HepG2 (cell line): ENCODE results near the gene BACH1. TPM values are rescaled to one million over a fixed set of nuclear protein-coding genes. Genes with fewer than 3 reads are reported as not detected.

ENCODE experiments used
- CBX2 ChIP-seq, 2 experiments: fragments of 200-600 bp in 1 of 2; sonication (generic); formaldehyde crosslinking in 1 of 2; IDR thresholded peaks; 2 replicates each; pipeline versions ENCODE4 v1.7.0 to v1.8.1; 2018 to 2022; ENCODE audit warnings: low read depth in 2 of 2, low read length in 1 of 2, mild to moderate bottlenecking in 1 of 2, missing genetic modification reagents in 1 of 2
- CEBPB ChIP-seq: IDR thresholded peaks from 2 replicates; pipeline ENCODE4 v1.6.1; 2011; ENCODE audit warnings: low read depth, low read length, improper control_type of control experiment, borderline replicate concordance
- FOXK1 ChIP-seq: sonication (generic); formaldehyde crosslinking; IDR thresholded peaks from 2 replicates; pipeline ENCODE4 v1.4.0; 2020; ENCODE audit warnings: low read depth, missing genetic modification reagents, borderline replicate concordance
- SNRNP70 ChIP-seq: fragments of 200-400 bp; formaldehyde crosslinking; IDR thresholded peaks from 2 replicates; pipeline ENCODE4 v1.6.1; 2017; ENCODE audit warnings: mild to moderate bottlenecking, low read depth, low read length, moderate library complexity
- ZNF138 ChIP-seq: sonication (generic); formaldehyde crosslinking; IDR thresholded peaks from 2 replicates; pipeline ENCODE4 v1.5.0; 2020; ENCODE audit warnings: mild to moderate bottlenecking, low read depth, missing genetic modification reagents
- ZNF3 ChIP-seq: IDR thresholded peaks from 2 replicates; pipeline ENCODE4 v1.7.0; 2017; ENCODE audit warnings: inconsistent platforms
- ZNF329 ChIP-seq: sonication (generic); formaldehyde crosslinking; IDR thresholded peaks from 2 replicates; pipeline ENCODE4 v1.9.0; 2021; ENCODE audit warnings: low read depth, mild to moderate bottlenecking, missing genetic modification reagents
- ZNF678 ChIP-seq: sonication (generic); formaldehyde crosslinking; IDR thresholded peaks from 2 replicates; pipeline ENCODE4 v1.4.0; 2020; ENCODE audit warnings: mild to moderate bottlenecking, missing genetic modification reagents
- polyA plus RNA-seq, 8 experiments: library from polyadenylated mRNA; depleted of rRNA in 3 of 8; stranded (reverse) in 7 of 8; unstranded in 1 of 8; fragments of >200 nt; fragmentation: Illumina TruSeq in 4 of 8; extraction: Trizol in 4 of 8; gene quantifications; 2 replicates each; pipeline versions ENCODE4 v1.2.1 to v1.2.3, GENCODE V29; 2011 to 2016; ENCODE audit warnings: low read depth in 4 of 8, missing spikeins in 1 of 8, mixed read lengths in 1 of 8; ENCODE audit not compliant: insufficient read depth in 1 of 8
- total RNA-seq, 5 experiments: library from RNA; depleted of rRNA; stranded (reverse); fragments of >200 nt; fragmentation: Illumina TruSeq; extraction: Trizol; gene quantifications; 2 replicates each; pipeline ENCODE4 v1.2.3, GENCODE V29; 2016; ENCODE audit warnings: low read depth in 1 of 5
- TF ChIP-seq, protein P1 (sequence below), 2 experiments: sonication (generic) in 1 of 2; formaldehyde crosslinking in 1 of 2; IDR thresholded peaks; 2 replicates each; pipeline versions ENCODE4 v1.4.0 to v1.6.1; 2016 to 2020; ENCODE audit warnings: borderline replicate concordance in 1 of 2, low read depth in 1 of 2, mild to moderate bottlenecking in 1 of 2, missing genetic modification reagents in 1 of 2
- TF ChIP-seq, protein P2 (sequence below): sonication (generic); formaldehyde crosslinking; IDR thresholded peaks from 2 replicates; pipeline ENCODE4 v1.4.0; 2020; ENCODE audit warnings: mild to moderate bottlenecking, missing genetic modification reagents
- TF ChIP-seq, protein P3 (sequence below), 2 experiments: sonication (generic) in 1 of 2; formaldehyde crosslinking in 1 of 2; IDR thresholded peaks; 2 replicates each; pipeline versions ENCODE4 v1.4.0 to v1.6.1; 2018 to 2020; ENCODE audit warnings: missing genetic modification reagents in 2 of 2, borderline replicate concordance in 1 of 2, low read depth in 1 of 2, mild to moderate bottlenecking in 1 of 2, missing biosample characterization in 1 of 2
- TF ChIP-seq, protein P4 (sequence below): sonication (generic); formaldehyde crosslinking; IDR thresholded peaks from 2 replicates; pipeline ENCODE4 v1.5.0; 2020; ENCODE audit warnings: mild to moderate bottlenecking, missing genetic modification reagents
- TF ChIP-seq, protein P5 (sequence below): IDR thresholded peaks from 2 replicates; pipeline ENCODE4 v1.6.1; 2018; ENCODE audit warnings: missing genetic modification reagents, mild to moderate bottlenecking, missing compliant biosample characterization

BACH1 gene
- total and polyA plus RNA-seq, 2 of the 13 experiments (the other 11 are each of a cell fraction or from before 2014, with no cell fraction given): 16.5 to 51.7 TPM

DNA sequence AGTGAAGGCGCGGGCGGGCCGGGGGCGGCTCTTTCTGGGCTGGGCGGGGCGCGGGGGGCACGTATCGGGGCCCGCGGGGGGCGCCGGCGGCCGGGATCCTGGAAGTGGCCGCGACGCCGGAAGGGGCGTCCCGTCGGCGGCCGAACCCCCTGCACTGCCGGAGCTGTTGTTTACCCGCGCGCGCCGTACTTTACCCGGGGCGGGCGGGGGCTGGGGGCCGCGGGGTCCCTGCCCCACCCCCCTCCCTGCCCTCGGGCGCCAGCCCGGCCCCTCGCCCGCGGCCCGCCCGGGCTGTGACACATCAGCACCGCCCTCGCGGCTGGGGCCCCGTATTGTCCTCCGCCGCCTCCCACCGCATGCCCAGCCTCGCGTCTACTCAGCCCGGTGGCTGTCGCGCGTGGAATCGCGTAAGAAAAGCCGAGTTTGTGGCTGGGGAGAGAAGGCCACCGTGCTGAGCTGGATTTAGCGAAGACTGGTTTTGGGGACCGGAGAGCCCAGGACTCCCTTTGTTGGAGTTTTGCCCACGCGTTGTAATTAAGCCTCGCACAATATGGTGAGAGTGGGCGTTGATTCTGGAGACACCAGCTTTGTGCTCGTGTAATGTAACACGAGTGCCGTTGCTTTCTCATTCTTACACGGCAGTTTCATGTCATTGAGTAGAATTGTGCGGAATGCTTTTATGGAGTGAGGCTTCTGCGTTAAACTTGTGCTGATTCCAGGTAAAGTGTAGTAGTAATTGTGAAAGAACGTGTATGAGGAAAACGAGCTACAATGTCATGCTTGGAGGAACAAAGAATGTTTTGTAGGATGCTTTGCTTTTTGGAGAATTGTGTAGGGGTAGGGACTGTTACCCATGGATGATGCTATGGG is 559 bp downstream of the BACH1 start (continued):
- TF ChIP-seq, protein P1, sequence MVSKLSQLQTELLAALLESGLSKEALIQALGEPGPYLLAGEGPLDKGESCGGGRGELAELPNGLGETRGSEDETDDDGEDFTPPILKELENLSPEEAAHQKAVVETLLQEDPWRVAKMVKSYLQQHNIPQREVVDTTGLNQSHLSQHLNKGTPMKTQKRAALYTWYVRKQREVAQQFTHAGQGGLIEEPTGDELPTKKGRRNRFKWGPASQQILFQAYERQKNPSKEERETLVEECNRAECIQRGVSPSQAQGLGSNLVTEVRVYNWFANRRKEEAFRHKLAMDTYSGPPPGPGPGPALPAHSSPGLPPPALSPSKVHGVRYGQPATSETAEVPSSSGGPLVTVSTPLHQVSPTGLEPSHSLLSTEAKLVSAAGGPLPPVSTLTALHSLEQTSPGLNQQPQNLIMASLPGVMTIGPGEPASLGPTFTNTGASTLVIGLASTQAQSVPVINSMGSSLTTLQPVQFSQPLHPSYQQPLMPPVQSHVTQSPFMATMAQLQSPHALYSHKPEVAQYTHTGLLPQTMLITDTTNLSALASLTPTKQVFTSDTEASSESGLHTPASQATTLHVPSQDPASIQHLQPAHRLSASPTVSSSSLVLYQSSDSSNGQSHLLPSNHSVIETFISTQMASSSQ (IDR thresholded peaks at IDR 0.05; ENCODE audit: low read depth): no peak
- TF ChIP-seq, protein P1 (CRISPR knock-in tag; IDR thresholded peaks at IDR 0.05; ENCODE audit: borderline replicate concordance): no peak
- TF ChIP-seq ZNF3 (CRISPR knock-in tag) (no peak), CEBPB (no peak), CBX2 (IDR thresholded peaks at IDR 0.05; ENCODE audit: low read depth, low read length) (no peak), CBX2 (CRISPR knock-in tag; IDR thresholded peaks at IDR 0.05; ENCODE audit: low read depth) (0 out of 2 replicates have a peak, but pooled peaks have one; percentile 77), ZNF329 (CRISPR knock-in tag) (no peak), FOXK1 (CRISPR knock-in tag) (peak; percentile 20; the same call in 1 of the 2 replicates), ZNF138 (CRISPR knock-in tag) (no peak), SNRNP70 (no peak), ZNF678 (CRISPR knock-in tag) (no peak)
- TF ChIP-seq, protein P2, sequence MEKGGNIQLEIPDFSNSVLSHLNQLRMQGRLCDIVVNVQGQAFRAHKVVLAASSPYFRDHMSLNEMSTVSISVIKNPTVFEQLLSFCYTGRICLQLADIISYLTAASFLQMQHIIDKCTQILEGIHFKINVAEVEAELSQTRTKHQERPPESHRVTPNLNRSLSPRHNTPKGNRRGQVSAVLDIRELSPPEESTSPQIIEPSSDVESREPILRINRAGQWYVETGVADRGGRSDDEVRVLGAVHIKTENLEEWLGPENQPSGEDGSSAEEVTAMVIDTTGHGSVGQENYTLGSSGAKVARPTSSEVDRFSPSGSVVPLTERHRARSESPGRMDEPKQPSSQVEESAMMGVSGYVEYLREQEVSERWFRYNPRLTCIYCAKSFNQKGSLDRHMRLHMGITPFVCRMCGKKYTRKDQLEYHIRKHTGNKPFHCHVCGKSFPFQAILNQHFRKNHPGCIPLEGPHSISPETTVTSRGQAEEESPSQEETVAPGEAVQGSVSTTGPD (CRISPR knock-in tag): no peak
- TF ChIP-seq, protein P3, sequence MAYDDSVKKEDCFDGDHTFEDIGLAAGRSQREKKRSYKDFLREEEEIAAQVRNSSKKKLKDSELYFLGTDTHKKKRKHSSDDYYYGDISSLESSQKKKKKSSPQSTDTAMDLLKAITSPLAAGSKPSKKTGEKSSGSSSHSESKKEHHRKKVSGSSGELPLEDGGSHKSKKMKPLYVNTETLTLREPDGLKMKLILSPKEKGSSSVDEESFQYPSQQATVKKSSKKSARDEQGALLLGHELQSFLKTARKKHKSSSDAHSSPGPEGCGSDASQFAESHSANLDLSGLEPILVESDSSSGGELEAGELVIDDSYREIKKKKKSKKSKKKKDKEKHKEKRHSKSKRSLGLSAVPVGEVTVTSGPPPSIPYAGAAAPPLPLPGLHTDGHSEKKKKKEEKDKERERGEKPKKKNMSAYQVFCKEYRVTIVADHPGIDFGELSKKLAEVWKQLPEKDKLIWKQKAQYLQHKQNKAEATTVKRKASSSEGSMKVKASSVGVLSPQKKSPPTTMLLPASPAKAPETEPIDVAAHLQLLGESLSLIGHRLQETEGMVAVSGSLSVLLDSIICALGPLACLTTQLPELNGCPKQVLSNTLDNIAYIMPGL (CRISPR knock-in tag; IDR thresholded peaks at IDR 0.05; ENCODE audit: borderline replicate concordance in 1 of 2, low read depth in 1 of 2): peak; percentile 24 to 60; a peak in 2 of 4 replicates
- TF ChIP-seq, protein P4, sequence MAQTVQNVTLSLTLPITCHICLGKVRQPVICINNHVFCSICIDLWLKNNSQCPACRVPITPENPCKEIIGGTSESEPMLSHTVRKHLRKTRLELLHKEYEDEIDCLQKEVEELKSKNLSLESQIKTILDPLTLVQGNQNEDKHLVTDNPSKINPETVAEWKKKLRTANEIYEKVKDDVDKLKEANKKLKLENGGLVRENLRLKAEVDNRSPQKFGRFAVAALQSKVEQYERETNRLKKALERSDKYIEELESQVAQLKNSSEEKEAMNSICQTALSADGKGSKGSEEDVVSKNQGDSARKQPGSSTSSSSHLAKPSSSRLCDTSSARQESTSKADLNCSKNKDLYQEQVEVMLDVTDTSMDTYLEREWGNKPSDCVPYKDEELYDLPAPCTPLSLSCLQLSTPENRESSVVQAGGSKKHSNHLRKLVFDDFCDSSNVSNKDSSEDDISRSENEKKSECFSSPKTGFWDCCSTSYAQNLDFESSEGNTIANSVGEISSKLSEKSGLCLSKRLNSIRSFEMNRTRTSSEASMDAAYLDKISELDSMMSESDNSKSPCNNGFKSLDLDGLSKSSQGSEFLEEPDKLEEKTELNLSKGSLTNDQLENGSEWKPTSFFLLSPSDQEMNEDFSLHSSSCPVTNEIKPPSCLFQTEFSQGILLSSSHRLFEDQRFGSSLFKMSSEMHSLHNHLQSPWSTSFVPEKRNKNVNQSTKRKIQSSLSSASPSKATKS (CRISPR knock-in tag): no peak
- TF ChIP-seq, protein P5, sequence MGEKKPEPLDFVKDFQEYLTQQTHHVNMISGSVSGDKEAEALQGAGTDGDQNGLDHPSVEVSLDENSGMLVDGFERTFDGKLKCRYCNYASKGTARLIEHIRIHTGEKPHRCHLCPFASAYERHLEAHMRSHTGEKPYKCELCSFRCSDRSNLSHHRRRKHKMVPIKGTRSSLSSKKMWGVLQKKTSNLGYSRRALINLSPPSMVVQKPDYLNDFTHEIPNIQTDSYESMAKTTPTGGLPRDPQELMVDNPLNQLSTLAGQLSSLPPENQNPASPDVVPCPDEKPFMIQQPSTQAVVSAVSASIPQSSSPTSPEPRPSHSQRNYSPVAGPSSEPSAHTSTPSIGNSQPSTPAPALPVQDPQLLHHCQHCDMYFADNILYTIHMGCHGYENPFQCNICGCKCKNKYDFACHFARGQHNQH: no peak
